Muscle layer of duodenum (tissue), 2 donors: ENCODE results near the gene MSL1.

Experiments
- H3K27ac ChIP-seq: one replicate; pipeline ENCODE4 v1.7.0; 2013; ENCODE audit warnings: mild to moderate bottlenecking, low read length
- H3K27me3 ChIP-seq: one replicate; pipeline ENCODE4 v1.7.0; 2013; ENCODE audit warnings: low read depth, mild to moderate bottlenecking, control low read depth, low read length
- H3K36me3 ChIP-seq, 2 donors: one replicate each; pipeline ENCODE4 v1.7.0; 2013; ENCODE audit warnings: low read length in 2 of 2, control low read depth in 1 of 2, mild to moderate bottlenecking in 1 of 2; ENCODE audit not compliant: insufficient read depth in 2 of 2, control insufficient read depth in 1 of 2
- H3K4me1 ChIP-seq, 2 donors: one replicate each; pipeline ENCODE4 v1.7.0; 2013; ENCODE audit warnings: low read length in 2 of 2, mild to moderate bottlenecking in 2 of 2, control low read depth in 1 of 2, moderate library complexity in 1 of 2; ENCODE audit not compliant: insufficient read depth in 2 of 2, control insufficient read depth in 1 of 2
- H3K4me3 ChIP-seq, 2 donors: one replicate each; pipeline ENCODE4 v1.7.0; 2013; ENCODE audit warnings: low read length in 2 of 2, low read depth in 1 of 2, mild to moderate bottlenecking in 1 of 2
- H3K9me3 ChIP-seq, 2 donors: one replicate each; pipeline ENCODE4 v1.7.0; 2013; ENCODE audit warnings: low read length in 2 of 2, control low read depth in 1 of 2, mild to moderate bottlenecking in 1 of 2; ENCODE audit not compliant: control insufficient read depth in 1 of 2
- donor health status: healthy.

The MSL1 gene

GRCh38 chr17:40100669-40101366 is 21.0 kb upstream of the MSL1 start:
- Histone ChIP-seq H3K27ac (peak overlapping the region; percentile 98), H3K9me3 (no peaks in the 10 kb centered on the region), H3K36me3 (peaks cover 18 to 30% of the 10 kb centered on the region in 2 donors), H3K27me3 (no peaks in the 10 kb centered on the region), H3K4me3 (peak overlapping the region; percentile 88 to 95), H3K4me1 (peaks cover 66 to 67% of the 10 kb centered on the region in 2 donors)

GRCh38 chr17:40101367-40102210 is 20.2 kb upstream of the MSL1 start:
- Histone ChIP-seq H3K27me3 (no peaks in the 10 kb centered on the region), H3K27ac (peak overlapping the region; percentile 98), H3K36me3 (peaks cover 11 to 23% of the 10 kb centered on the region in 2 donors), H3K4me3 (peak overlapping the region; percentile 88 to 95), H3K4me1 (peaks cover 66 to 69% of the 10 kb centered on the region in 2 donors), H3K9me3 (no peaks in the 10 kb centered on the region)

- H3K27ac ChIP-seq, result peak overlapping the region; percentile 83
- H3K4me1 ChIP-seq, result peaks cover 64 to 67% of the 10 kb centered on the region in 2 donors
- H3K4me3 ChIP-seq, result no peak overlapping the region
- no peaks in the 10 kb centered on the region for H3K27me3 ChIP-seq
- peaks cover 0 to 9% of the 10 kb centered on the region in 2 donors for H3K36me3 ChIP-seq
- H3K9me3 ChIP-seq, result no peaks in the 10 kb centered on the region
Observed at GRCh38 chr17:40103071-40103661, 18.6 kb upstream of the MSL1 start.

GRCh38 chr17:40103688-40104087 is 18.1 kb upstream of the MSL1 start:
- peak overlapping the region; percentile 83 for H3K27ac ChIP-seq
- H3K36me3 ChIP-seq, result peaks cover 0 to 4% of the 10 kb centered on the region in 2 donors
- peaks cover 62 to 65% of the 10 kb centered on the region in 2 donors for H3K4me1 ChIP-seq

GRCh38 chr17:40104594-40105486 is 16.9 kb upstream of the MSL1 start:
- no peaks in the 10 kb centered on the region for H3K9me3 ChIP-seq
- peaks cover 65 to 76% of the 10 kb centered on the region in 2 donors for H3K4me1 ChIP-seq

More at GRCh38 chr17:40103688-40104087, 18.1 kb upstream of the MSL1 start:
- no peaks in the 10 kb centered on the region for H3K27me3 ChIP-seq
- H3K4me3 ChIP-seq, result no peak overlapping the region
- no peaks in the 10 kb centered on the region for H3K9me3 ChIP-seq

GRCh38 chr17:40105861-40106759 is 15.7 kb upstream of the MSL1 start:
- peak overlapping the region; percentile 70 for H3K27ac ChIP-seq
- H3K4me3 ChIP-seq, result no peak overlapping the region
- H3K36me3 ChIP-seq, result no peaks in the 10 kb centered on the region
- H3K4me1 ChIP-seq, result peaks cover 73 to 85% of the 10 kb centered on the region in 2 donors
- no peaks in the 10 kb centered on the region for H3K9me3 ChIP-seq
- no peaks in the 10 kb centered on the region for H3K27me3 ChIP-seq

More at GRCh38 chr17:40104594-40105486, 16.9 kb upstream of the MSL1 start:
- Histone ChIP-seq H3K36me3 (peaks cover 0 to 4% of the 10 kb centered on the region in 2 donors), H3K4me3 (peak overlapping the region in 1 of 2 donors; percentile 29), H3K27ac (peak overlapping the region; percentile 37), H3K27me3 (no peaks in the 10 kb centered on the region)

GRCh38 chr17:40106760-40107521 is 14.8 kb upstream of the MSL1 start:
- Histone ChIP-seq H3K4me1 (peaks cover 75 to 89% of the 10 kb centered on the region in 2 donors), H3K27ac (peak overlapping the region; percentile 92), H3K36me3 (no peaks in the 10 kb centered on the region), H3K27me3 (no peaks in the 10 kb centered on the region), H3K9me3 (no peaks in the 10 kb centered on the region), H3K4me3 (peak overlapping the region in 1 of 2 donors; percentile 3)

- H3K27me3 ChIP-seq, result no peaks in the 10 kb centered on the region
- peaks cover 82 to 96% of the 10 kb centered on the region in 2 donors for H3K4me1 ChIP-seq
- no peaks in the 10 kb centered on the region for H3K9me3 ChIP-seq
- H3K4me3 ChIP-seq, result peak overlapping the region in 1 of 2 donors; percentile 47
- peak overlapping the region; percentile 92 for H3K27ac ChIP-seq
- no peaks in the 10 kb centered on the region for H3K36me3 ChIP-seq
Observed at GRCh38 chr17:40107522-40108174, 14.1 kb upstream of the MSL1 start.
